GM18505 (cell line): ENCODE measurements around the gene KCNIP2.

ENCODE experiments used
- ATAC-seq: cut with Tn5 transposase; IDR thresholded peaks from one replicate; pipeline ENCODE4 v1.9.1; 2021; ENCODE audit not compliant: unreplicated experiment
- POLR2A ChIP-seq: IDR thresholded peaks from 4 replicates; pipeline ENCODE4 v1.6.1; 2011; ENCODE audit warnings: borderline replicate concordance; ENCODE audit not compliant: insufficient read depth, insufficient read length; ENCODE audit errors: extremely low read depth

The KCNIP2 gene

GRCh38 chr10:101840741-101841453 lies 2.7 kb downstream of the KCNIP2 start:
- no peak for TF ChIP-seq POLR2A
- peak; percentile 60 for ATAC-seq

- TF ChIP-seq POLR2A: no peak
- no peak for ATAC-seq
Measured at GRCh38 chr10:101840102-101840684, 3.4 kb downstream of the KCNIP2 start.

GRCh38 chr10:101839416-101840063 lies 4.1 kb downstream of the KCNIP2 start:
- no peak for ATAC-seq

GRCh38 chr10:101839002-101839401 lies 4.6 kb downstream of the KCNIP2 start:
- ATAC-seq: no peak
- no peak for TF ChIP-seq POLR2A

More at GRCh38 chr10:101839416-101840063, 4.1 kb downstream of the KCNIP2 start:
- TF ChIP-seq POLR2A: no peak

GRCh38 chr10:101838416-101838970 lies 5.1 kb downstream of the KCNIP2 start:
- TF ChIP-seq POLR2A: no peak
- ATAC-seq: no peak

GRCh38 chr10:101837748-101838147 lies 5.9 kb downstream of the KCNIP2 start:
- TF ChIP-seq POLR2A: no peak
- ATAC-seq: no peak

GRCh38 chr10:101835362-101835761 lies 8.2 kb downstream of the KCNIP2 start:
- ATAC-seq: no peak
- TF ChIP-seq POLR2A: no peak

GRCh38 chr10:101834341-101834740 lies 9.3 kb downstream of the KCNIP2 start:
- no peak for TF ChIP-seq POLR2A
- ATAC-seq: no peak

GRCh38 chr10:101833466-101833865 lies 10.1 kb downstream of the KCNIP2 start:
- TF ChIP-seq POLR2A: no peak
- no peak for ATAC-seq

GRCh38 chr10:101832325-101832771 lies 11.3 kb downstream of the KCNIP2 start:
- TF ChIP-seq POLR2A: no peak
- no peak for ATAC-seq

- no peak for TF ChIP-seq POLR2A
- ATAC-seq: no peak
Measured at GRCh38 chr10:101831169-101831811, 12.3 kb downstream of the KCNIP2 start.

GRCh38 chr10:101830322-101831168 lies 13.1 kb downstream of the KCNIP2 start:
- peak; percentile 60 for ATAC-seq
- TF ChIP-seq POLR2A: peak; percentile 62
